GM21529 (cell line): Measurements from ENCODE around the gene ZBTB14.
A peak's percentile ranks its signal among the peaks of the same experiment; 100 is the strongest.

ENCODE experiments used
- ATAC-seq: cut with Tn5 transposase; IDR thresholded peaks from one replicate; pipeline ENCODE4 v1.9.1; 2021; ENCODE audit not compliant: unreplicated experiment

The ZBTB14 gene

GRCh38 chr18:5294457-5295230 is 882 bp downstream of the ZBTB14 start:
- peak; percentile 24 for ATAC-seq

GRCh38 chr18:5294113-5294456 is 1.4 kb downstream of the ZBTB14 start:
- ATAC-seq = no peak

- peak; percentile 82 for ATAC-seq
Measured at GRCh38 chr18:5288517-5288935, 7.0 kb downstream of the ZBTB14 start.

DNA sequence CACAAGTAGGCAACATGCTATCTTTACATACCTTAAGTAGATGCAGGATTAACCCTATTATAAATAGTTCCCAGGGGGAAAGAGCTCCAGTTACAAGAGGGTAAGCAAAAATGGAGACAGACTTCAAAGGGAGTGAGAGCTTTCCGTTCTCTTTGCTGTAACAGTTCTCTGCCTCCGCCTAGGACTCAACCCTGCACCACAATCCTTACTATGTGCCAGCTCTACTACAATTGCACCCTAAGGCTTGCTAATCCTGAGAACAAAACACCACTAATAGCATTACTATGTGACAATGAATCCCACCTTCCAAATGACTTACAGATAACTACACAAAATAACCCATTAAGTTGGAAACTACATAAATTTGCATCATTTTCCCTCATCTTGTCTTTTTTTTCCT is 7.7 kb downstream of the ZBTB14 start:
- ATAC-seq = no peak

DNA sequence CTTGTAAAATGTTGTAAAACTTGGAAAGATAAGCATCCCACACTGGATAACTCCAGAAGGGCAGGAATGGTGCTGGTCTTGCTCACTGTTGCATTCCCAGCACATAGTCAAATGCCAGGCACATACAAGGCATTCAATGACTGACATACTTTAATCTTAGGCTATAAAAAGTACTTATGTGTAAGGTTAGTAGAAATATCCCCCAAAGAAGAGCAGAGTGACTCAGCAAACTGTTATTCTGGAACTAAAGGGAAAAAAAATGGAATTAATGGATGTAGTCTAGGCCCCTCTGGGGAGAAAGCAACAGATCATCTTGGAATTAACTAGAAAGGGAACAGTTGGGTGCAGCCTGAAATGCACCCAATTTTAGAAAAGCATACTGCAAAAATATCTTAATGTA is 9.0 kb downstream of the ZBTB14 start:
- ATAC-seq = no peak

- ATAC-seq = no peak
Measured at GRCh38 chr18:5285326-5285725, 10.2 kb downstream of the ZBTB14 start.

DNA sequence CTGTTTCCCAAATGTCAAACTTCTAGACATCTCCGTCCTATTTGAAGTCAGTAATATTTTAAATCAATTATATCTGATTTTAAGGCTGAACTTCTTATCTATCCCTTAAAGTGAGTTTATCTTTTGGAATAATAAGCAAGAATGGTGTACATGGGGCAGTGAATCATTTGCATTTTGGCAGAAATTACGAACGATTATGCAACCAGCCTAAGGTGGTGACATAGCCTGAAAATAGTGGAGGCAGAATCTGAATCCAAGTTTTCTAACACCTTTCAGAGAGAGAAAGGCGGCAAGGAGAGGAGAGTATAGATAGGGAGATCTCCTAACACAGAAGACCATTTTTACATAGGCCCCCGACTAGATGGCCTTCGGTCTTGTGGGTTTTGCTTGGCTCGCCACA is 10.7 kb downstream of the ZBTB14 start:
- ATAC-seq = no peak

- ATAC-seq = no peak
Measured at GRCh38 chr18:5282770-5283169, 12.8 kb downstream of the ZBTB14 start.

DNA sequence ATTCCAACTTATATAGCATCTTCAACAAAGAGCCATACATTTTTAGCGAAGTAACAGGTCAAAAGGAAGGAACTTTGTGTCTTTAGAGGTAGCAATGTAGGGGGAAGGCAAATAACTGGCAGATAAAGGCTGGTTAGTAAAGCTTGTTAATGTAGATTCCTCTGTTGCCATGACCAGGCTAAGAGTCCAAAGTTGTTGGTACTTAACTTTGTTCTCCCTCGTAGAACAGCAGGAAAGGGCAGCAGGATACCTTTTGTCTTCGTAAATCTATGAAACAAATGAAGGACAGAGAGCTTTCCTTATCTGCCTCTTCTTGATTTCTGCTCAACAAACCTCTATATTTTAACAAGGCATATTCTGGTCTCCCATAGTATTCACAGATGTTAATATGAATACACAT is 18.6 kb downstream of the ZBTB14 start:
- no peak for ATAC-seq

- ATAC-seq = no peak
Measured at GRCh38 chr18:5275872-5276271, 19.7 kb downstream of the ZBTB14 start.

GRCh38 chr18:5268874-5269273 is 26.7 kb downstream of the ZBTB14 start:
- no peak for ATAC-seq

DNA sequence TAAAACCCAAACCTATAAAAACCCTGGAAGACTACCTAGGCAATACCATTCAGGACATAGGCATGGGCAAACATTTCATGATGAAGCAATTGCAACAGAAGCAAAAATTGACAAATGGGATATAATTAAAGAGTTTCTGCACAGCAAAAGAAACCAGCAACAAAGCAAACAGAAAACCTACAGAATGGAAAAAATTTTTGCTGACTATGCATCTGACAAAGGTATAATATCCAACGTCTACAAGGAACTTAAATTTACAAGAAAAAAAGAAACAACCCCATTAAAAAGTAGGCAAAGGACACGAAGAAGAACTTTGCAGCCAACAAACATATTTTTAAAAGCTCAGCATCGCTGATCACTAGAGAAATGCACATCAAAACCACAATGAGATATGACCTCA is 28.8 kb downstream of the ZBTB14 start:
- no peak for ATAC-seq

DNA sequence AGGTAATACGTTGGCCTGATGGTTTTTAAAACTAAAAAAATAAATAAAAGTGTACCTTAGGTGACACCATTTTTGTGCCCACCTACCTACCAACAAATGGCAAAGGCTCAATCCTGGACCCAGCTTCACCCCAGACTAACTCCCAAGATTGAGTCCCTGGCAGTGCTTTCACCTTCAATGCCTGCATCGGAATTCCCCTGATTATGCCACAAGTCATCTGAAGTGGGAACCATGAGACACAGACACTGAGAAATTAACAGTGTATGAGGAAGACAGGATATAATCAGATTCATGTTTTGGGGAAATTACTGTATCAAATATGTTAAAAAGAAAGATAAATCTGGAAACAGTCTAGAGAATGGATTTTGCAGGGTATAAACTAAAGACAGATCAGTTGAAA is 41.6 kb downstream of the ZBTB14 start:
- no peak for ATAC-seq

DNA sequence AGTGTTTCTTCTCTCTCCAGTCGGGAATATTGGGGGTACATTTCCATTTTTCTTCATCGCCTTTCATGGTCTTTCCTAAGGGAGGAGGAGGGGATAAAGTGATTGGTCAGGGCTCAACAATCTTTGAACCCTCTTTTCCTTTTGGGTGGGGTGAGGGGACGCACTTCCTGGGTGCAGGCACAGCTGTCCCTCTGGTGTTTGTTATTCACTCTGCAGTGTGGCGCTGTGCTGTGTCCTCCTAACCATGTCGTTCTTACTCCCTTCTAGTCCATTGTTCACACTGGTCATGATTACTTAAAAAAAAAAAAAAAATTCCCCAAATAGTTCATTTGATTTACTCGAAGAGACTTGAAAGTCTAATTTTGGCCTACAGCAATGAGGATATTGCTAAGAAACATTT is 44.4 kb downstream of the ZBTB14 start:
- ATAC-seq = no peak

- no peak for ATAC-seq
Measured at GRCh38 chr18:5250603-5251002, 44.9 kb downstream of the ZBTB14 start.

GRCh38 chr18:5244941-5245340 is 50.6 kb downstream of the ZBTB14 start:
- no peak for ATAC-seq

DNA sequence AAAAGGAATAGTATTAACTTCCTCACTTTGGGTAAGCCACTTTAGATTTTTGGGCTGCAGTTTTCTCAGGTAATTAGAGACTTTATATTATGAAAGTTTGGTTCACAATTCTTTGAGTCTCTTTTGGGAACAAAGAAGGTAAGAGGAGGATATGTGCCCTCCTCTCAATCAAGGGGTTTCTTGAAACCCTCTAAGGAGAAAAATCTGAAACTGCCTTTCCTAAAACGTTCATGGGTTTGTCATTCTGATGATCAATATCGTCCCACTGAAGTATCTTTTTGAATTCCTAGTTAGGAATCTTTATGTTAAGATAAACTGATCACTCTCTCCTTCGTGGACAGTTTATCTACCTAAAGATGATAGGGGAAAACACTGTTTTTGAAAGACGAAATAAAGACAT is 56.1 kb downstream of the ZBTB14 start:
- ATAC-seq = no peak
